ENCODE measurements around the gene ANKRD13A. TPM values are rescaled to one million over a fixed set of nuclear protein-coding genes. Genes with fewer than 3 reads are reported as not detected.

ANKRD13A gene
- polyA plus RNA-seq, 1 of the 3 experiments (the other 2 are of a cell fraction), result 42.8 TPM

DNA sequence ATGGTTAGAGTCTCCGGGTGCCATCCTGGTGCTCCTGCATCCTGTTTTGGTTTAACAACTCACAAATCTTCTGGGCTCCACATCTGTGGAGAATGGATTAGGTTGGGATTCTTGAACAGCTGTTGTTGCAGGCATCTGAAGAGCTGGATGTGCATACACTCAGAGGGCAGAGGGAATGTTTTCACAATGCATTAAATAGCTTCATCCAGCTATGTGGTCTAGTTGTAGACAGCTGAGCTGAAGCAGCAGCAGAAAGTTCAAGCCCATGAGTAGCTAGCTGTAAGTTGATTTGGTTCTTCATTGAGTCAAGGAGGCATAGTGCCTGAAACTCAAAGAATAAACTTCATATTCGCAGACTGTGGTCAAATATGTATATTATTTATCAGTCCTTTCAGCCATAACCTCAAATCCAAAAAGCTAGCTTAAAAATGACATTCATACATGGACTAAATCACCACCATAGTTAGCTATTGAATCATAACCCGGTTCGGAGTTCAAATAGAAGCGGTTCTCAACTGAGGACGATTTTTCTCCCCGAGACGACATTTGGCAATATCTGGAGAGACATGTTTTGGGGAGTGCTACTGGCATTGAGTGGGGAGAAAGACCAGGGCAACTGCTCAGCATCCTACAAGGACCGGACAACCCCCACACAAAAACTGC lies 858 bp upstream of the ANKRD13A start:
- H3F3A ChIP-seq (replicated peaks; ENCODE audit: insufficient read depth), result peaks cover 12% of the 10 kb centered on the region
- no peaks in the 10 kb centered on the region for H3K27me3 ChIP-seq (ENCODE audit: insufficient read depth)
- no peak for DNase-seq
- no peaks in the 10 kb centered on the region for H3K9me3 ChIP-seq
- peak overlapping the region; percentile 72 to 81 for H3K4me3 ChIP-seq (ENCODE audit: low read depth in 2 of 2, low read length in 1 of 2)
- peaks cover 68% of the 10 kb centered on the region for H3K79me2 ChIP-seq (ENCODE audit: insufficient read depth)
- H3K4me2 ChIP-seq, result peak overlapping the region; percentile 83
- peak overlapping the region; percentile 90; the same call in 1 of the 2 replicates for H3K9ac ChIP-seq
- H3K36me3 ChIP-seq (replicated peaks in 1 of 2; ENCODE audit: control insufficient read depth in 1 of 2, insufficient read depth in 2 of 2, low read length in 1 of 2), result peaks cover 0 to 3% of the 10 kb centered on the region in 2 experiments
- TF ChIP-seq EZH2phosphoT487 (IDR thresholded peaks at IDR 0.05; ENCODE audit: borderline replicate concordance, low read depth), result no peak
- TF ChIP-seq RFX5 (IDR thresholded peaks at IDR 0.05; ENCODE audit: low read length), result no peak
- TF ChIP-seq FOXM1 (IDR thresholded peaks at IDR 0.05; ENCODE audit: low read depth), result no peak
- TF ChIP-seq RXRA (IDR thresholded peaks at IDR 0.05; ENCODE audit: borderline replicate concordance, low read depth), result no peak
- H4K20me1 ChIP-seq (ENCODE audit: insufficient read depth), result peaks cover 12% of the 10 kb centered on the region
- ChIA-PET CTCF (interaction anchor here (1.1 to 1.4 kb wide), 3 partner anchors 24 to 451 kb away, joined by 3 to 4 read pairs (median 3); partner anchors contain the start of gene ARPC3), POLR2A (interaction anchor here (1.2 kb wide), 1 partner anchor 13 kb away, joined by 3 read pairs; no protein-coding TSS in a partner anchor)
- peaks cover 33 to 40% of the 10 kb centered on the region in 2 experiments for H3K4me1 ChIP-seq (ENCODE audit: control insufficient read depth in 1 of 2, insufficient read depth in 2 of 2, low read depth in 1 of 2, low read length in 1 of 2)
- 74% methylated on average over 9 of the region's 9 CpGs for WGBS (ENCODE audit: low lambda C conversion rate)
- peak overlapping the region; percentile 92 for H2AFZ ChIP-seq (ENCODE audit: low read depth)
- H3K9me2 ChIP-seq, result no peaks in the 10 kb centered on the region
- peak overlapping the region; percentile 74 to 90; a peak in 3 of 4 replicates for H3K27ac ChIP-seq (ENCODE audit: low read depth in 2 of 2, low read length in 1 of 2)

DNA sequence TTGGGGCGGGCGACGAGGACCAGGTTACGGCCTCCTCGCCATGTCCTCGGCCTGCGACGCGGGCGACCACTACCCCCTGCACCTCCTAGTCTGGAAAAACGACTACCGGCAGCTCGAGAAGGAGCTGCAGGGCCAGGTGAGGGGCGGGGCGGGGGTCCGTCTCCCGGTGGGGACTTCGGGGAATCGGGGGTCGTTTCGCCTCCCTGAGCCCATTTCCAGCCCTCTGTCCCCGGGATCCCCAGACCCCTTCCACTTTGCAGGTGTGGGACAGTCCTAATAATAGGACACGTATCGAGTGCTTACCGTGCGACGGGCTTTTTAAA lies 380 bp downstream of the ANKRD13A start:
- peak overlapping the region; percentile 83 for H3K4me2 ChIP-seq
- H3K9ac ChIP-seq, result peak overlapping the region; percentile 90
- peaks cover 0 to 3% of the 10 kb centered on the region in 2 experiments for H3K36me3 ChIP-seq (replicated peaks in 1 of 2; ENCODE audit: control insufficient read depth in 1 of 2, insufficient read depth in 2 of 2, low read length in 1 of 2)
- H4K20me1 ChIP-seq (ENCODE audit: insufficient read depth), result peaks cover 5% of the 10 kb centered on the region
- ChIA-PET CTCF (interaction anchor here (1.7 kb wide), 1 partner anchor 33 kb away, joined by 4 read pairs; no protein-coding TSS in a partner anchor), POLR2A (interaction anchor here (1.2 kb wide), 1 partner anchor 11 kb away, joined by 3 read pairs; no protein-coding TSS in a partner anchor)
- H3K79me2 ChIP-seq (ENCODE audit: insufficient read depth), result peaks cover 68% of the 10 kb centered on the region
- no peaks in the 10 kb centered on the region for H3K27me3 ChIP-seq (ENCODE audit: insufficient read depth)
- peak overlapping the region; percentile 17; the same call in 1 of the 2 replicates for H2AFZ ChIP-seq (ENCODE audit: low read depth)
- peaks cover 23 to 28% of the 10 kb centered on the region in 2 experiments for H3K4me1 ChIP-seq (ENCODE audit: control insufficient read depth in 1 of 2, insufficient read depth in 2 of 2, low read depth in 1 of 2, low read length in 1 of 2)
- no peaks in the 10 kb centered on the region for H3K9me3 ChIP-seq
- peak overlapping the region in 1 of 2 experiments; percentile 86; a peak in 3 of 4 replicates for H3K27ac ChIP-seq (ENCODE audit: low read depth in 2 of 2, low read length in 1 of 2)
- DNase-seq, result no peak
- H3K4me3 ChIP-seq (ENCODE audit: low read depth in 2 of 2, low read length in 1 of 2), result peak overlapping the region; percentile 72 to 81
- WGBS (ENCODE audit: low lambda C conversion rate), result 0% methylated on average over 6 of the region's 27 CpGs
- no peaks in the 10 kb centered on the region for H3K9me2 ChIP-seq
- H3F3A ChIP-seq (replicated peaks; ENCODE audit: insufficient read depth), result peaks cover 7% of the 10 kb centered on the region
- TF ChIP-seq, protein P1, sequence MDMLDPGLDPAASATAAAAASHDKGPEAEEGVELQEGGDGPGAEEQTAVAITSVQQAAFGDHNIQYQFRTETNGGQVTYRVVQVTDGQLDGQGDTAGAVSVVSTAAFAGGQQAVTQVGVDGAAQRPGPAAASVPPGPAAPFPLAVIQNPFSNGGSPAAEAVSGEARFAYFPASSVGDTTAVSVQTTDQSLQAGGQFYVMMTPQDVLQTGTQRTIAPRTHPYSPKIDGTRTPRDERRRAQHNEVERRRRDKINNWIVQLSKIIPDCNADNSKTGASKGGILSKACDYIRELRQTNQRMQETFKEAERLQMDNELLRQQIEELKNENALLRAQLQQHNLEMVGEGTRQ (IDR thresholded peaks at IDR 0.05; ENCODE audit: borderline replicate concordance, low read depth, low read length), result no peak
- TF ChIP-seq MEF2A (IDR thresholded peaks at IDR 0.05; ENCODE audit: borderline replicate concordance, low read depth) (no peak), RAD21 (IDR thresholded peaks at IDR 0.05; ENCODE audit: low read length) (no peak), NRF1 (IDR thresholded peaks at IDR 0.05; ENCODE audit: low read depth, low read length) (no peak), FOXM1 (IDR thresholded peaks at IDR 0.05; ENCODE audit: low read depth) (no peak), NFIC (IDR thresholded peaks at IDR 0.05; ENCODE audit: borderline replicate concordance) (no peak), GABPA (IDR thresholded peaks at IDR 0.05; ENCODE audit: low read depth) (no peak)
- TF ChIP-seq, protein P2, sequence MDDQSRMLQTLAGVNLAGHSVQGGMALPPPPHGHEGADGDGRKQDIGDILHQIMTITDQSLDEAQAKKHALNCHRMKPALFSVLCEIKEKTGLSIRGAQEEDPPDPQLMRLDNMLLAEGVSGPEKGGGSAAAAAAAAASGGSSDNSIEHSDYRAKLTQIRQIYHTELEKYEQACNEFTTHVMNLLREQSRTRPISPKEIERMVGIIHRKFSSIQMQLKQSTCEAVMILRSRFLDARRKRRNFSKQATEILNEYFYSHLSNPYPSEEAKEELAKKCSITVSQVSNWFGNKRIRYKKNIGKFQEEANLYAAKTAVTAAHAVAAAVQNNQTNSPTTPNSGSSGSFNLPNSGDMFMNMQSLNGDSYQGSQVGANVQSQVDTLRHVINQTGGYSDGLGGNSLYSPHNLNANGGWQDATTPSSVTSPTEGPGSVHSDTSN (IDR thresholded peaks at IDR 0.05), result no peak
- TF ChIP-seq, protein P3, sequence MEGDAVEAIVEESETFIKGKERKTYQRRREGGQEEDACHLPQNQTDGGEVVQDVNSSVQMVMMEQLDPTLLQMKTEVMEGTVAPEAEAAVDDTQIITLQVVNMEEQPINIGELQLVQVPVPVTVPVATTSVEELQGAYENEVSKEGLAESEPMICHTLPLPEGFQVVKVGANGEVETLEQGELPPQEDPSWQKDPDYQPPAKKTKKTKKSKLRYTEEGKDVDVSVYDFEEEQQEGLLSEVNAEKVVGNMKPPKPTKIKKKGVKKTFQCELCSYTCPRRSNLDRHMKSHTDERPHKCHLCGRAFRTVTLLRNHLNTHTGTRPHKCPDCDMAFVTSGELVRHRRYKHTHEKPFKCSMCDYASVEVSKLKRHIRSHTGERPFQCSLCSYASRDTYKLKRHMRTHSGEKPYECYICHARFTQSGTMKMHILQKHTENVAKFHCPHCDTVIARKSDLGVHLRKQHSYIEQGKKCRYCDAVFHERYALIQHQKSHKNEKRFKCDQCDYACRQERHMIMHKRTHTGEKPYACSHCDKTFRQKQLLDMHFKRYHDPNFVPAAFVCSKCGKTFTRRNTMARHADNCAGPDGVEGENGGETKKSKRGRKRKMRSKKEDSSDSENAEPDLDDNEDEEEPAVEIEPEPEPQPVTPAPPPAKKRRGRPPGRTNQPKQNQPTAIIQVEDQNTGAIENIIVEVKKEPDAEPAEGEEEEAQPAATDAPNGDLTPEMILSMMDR (IDR thresholded peaks at IDR 0.05), result no peak

All from SK-N-SH (cell line).